ENCODE measurements around the gene PTX3. TPM values are rescaled to one million over a fixed set of nuclear protein-coding genes. Genes with fewer than 3 reads are reported as not detected.

Gene PTX3
- total RNA-seq, 1 experiment from 2014 or later, result 5.4 TPM

GRCh38 chr3:157467200-157467599, 30.6 kb downstream of the PTX3 start:
- DNase-seq (ENCODE audit: low spot score), result no peak
- in situ Hi-C loops (cut with HindIII; ENCODE audit: low sequenced_read_pairs), result no loop called here

GRCh38 chr3:157469561-157470294, 33.1 kb downstream of the PTX3 start:
- DNase-seq (ENCODE audit: low spot score), result no peak
- in situ Hi-C loops (cut with HindIII; ENCODE audit: low sequenced_read_pairs), result no loop called here

- in situ Hi-C loops (cut with HindIII; ENCODE audit: low sequenced_read_pairs), result no loop called here
- no peak for DNase-seq (ENCODE audit: low spot score)
These were observed 34.4 kb downstream of the PTX3 start for GRCh38 chr3:157471064-157471463.

- in situ Hi-C loops (cut with HindIII; ENCODE audit: low sequenced_read_pairs), result no loop called here
- no peak for DNase-seq (ENCODE audit: low spot score)
These were observed 36.0 kb downstream of the PTX3 start for GRCh38 chr3:157472648-157473047.

- in situ Hi-C loops (cut with HindIII; ENCODE audit: low sequenced_read_pairs), result no loop called here
- DNase-seq (ENCODE audit: low spot score), result no peak
These were observed 39.3 kb downstream of the PTX3 start for GRCh38 chr3:157475921-157476414.

- in situ Hi-C loops (cut with HindIII; ENCODE audit: low sequenced_read_pairs), result no loop called here
- no peak for DNase-seq (ENCODE audit: low spot score)
These were observed 40.8 kb downstream of the PTX3 start for GRCh38 chr3:157477441-157477840.

- in situ Hi-C loops (cut with HindIII; ENCODE audit: low sequenced_read_pairs), result no loop called here
- DNase-seq (ENCODE audit: low spot score), result no peak
These were observed 43.0 kb downstream of the PTX3 start for GRCh38 chr3:157479464-157480243.

- in situ Hi-C loops (cut with HindIII; ENCODE audit: low sequenced_read_pairs), result no loop called here
- DNase-seq (ENCODE audit: low spot score), result no peak
These were observed 50.7 kb downstream of the PTX3 start for GRCh38 chr3:157487339-157487738.

GRCh38 chr3:157488144-157488543, 51.5 kb downstream of the PTX3 start:
- no peak for DNase-seq (ENCODE audit: low spot score)
- in situ Hi-C loops (cut with HindIII; ENCODE audit: low sequenced_read_pairs), result no loop called here

GRCh38 chr3:157491136-157491535, 54.5 kb downstream of the PTX3 start:
- in situ Hi-C loops (cut with HindIII; ENCODE audit: low sequenced_read_pairs), result no loop called here
- DNase-seq (ENCODE audit: low spot score), result no peak

Other genes with a start within 250 kb of the PTX3 start
- 17.7 and 25.3 TPM in 2 replicates for gene VEPH1, start 66.6 kb downstream of the PTX3 start, total RNA-seq (2014; rRNA removed; shearing (Covaris generic))

Data from G401 (cell line).